ENCODE data around the gene MAPK7.

DNA sequence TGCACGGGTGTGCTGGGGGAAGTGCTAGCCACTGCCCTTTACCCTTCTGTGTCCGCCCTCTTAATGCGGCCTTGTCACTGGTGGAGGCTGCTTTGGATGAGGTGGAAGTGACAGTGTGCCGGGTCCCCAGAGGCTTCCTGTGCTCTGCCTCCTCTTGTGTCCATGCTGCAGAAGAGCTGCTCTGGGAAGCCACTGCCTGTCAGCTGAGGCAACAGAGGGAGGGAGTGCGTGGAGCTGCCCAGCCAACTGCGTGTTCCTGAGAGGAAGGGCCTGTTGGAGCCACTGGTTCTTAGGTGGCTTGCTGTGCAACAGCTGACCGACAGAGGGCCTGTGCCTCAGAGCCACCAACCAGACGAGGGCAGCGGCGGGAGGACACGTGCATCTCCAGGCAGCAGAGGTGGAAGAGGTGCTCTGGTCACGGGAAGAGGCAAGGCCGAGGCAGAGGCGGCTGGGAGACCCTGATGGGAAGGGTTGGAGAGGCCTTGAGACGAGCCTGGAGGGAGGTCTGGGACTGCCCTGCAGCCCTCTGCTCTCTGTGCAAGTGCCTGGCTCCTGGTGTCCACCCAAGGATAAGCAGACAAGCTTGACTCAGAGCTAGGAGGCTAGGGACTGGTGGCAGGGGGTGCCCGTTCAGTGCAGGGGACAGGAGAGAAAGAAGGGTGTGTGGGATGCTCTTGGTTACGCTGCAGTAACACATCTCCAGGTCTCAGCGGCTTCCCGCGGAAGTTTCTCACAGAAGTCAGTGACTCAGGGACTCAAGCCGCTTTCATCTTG, 41.2 kb upstream of the MAPK7 start:
- TF ChIP-seq EZH2 (IDR thresholded peaks at IDR 0.05) (no peak), FOXP2 (optimal IDR thresholded peaks at IDR 0.05; ENCODE audit: control extremely low read depth, extremely low read length, insufficient read depth) (no peak)
